Activated T-cell treated with anti-CD3 and anti-CD28 coated beads for 1 hour (primary cell): ENCODE data around the gene SLC16A8.

Experiments
- DNase-seq: peaks from one replicate; pipeline ENCODE4 v3.0.0-alpha.2; 2020; ENCODE audit warnings: low read depth

SLC16A8 gene

GRCh38 chr22:38111925-38112355 lies 28.0 kb upstream of the SLC16A8 start:
- DNase-seq, result no peak

GRCh38 chr22:38110863-38111852 lies 27.2 kb upstream of the SLC16A8 start:
- DNase-seq, result no peak

GRCh38 chr22:38110008-38110862 lies 26.3 kb upstream of the SLC16A8 start, which contains the start of gene BAIAP2L2:
BAIAP2L2 (minus strand) TSS chr22:38110684; CDS start chr22:38110525, 159 bp downstream.
- no peak for DNase-seq

GRCh38 chr22:38109371-38110001 lies 25.5 kb upstream of the SLC16A8 start:
- no peak for DNase-seq

- DNase-seq, result no peak
Observed at GRCh38 chr22:38108561-38109319, 24.8 kb upstream of the SLC16A8 start.

GRCh38 chr22:38107692-38108515 lies 23.9 kb upstream of the SLC16A8 start:
- no peak for DNase-seq

- no peak for DNase-seq
Observed at GRCh38 chr22:38106814-38107578, 23.0 kb upstream of the SLC16A8 start.

- DNase-seq, result no peak
Observed at GRCh38 chr22:38104084-38104483, 20.1 kb upstream of the SLC16A8 start.

- no peak for DNase-seq
Observed at GRCh38 chr22:38103641-38104040, 19.7 kb upstream of the SLC16A8 start.

GRCh38 chr22:38098410-38099249 lies 14.6 kb upstream of the SLC16A8 start:
- DNase-seq, result no peak

- no peak for DNase-seq
Observed at GRCh38 chr22:38097557-38098409, 13.8 kb upstream of the SLC16A8 start.

GRCh38 chr22:38097058-38097457 lies 13.1 kb upstream of the SLC16A8 start:
- DNase-seq, result no peak

GRCh38 chr22:38089474-38089851 lies 5.5 kb upstream of the SLC16A8 start:
- no peak for DNase-seq

- DNase-seq, result no peak
Observed at GRCh38 chr22:38088629-38089473, 4.9 kb upstream of the SLC16A8 start.

GRCh38 chr22:38087855-38088254 lies 3.9 kb upstream of the SLC16A8 start:
- DNase-seq, result no peak

- DNase-seq, result no peak
Observed at GRCh38 chr22:38086942-38087341, 3.0 kb upstream of the SLC16A8 start.
